Ovary (tissue), 3 donors: ENCODE data around the gene FBXL13.

Source experiments
- CTCF ChIP-seq, 3 donors: fragments of 450-650 bp in 2 of 3; fragments of 200-600 bp in 1 of 3; IDR thresholded peaks; one replicate each; pipeline versions ENCODE4 v1.5.1 to v1.8.0; 2016 to 2022; ENCODE audit warnings: antibody characterized with exemption in 3 of 3, mild to moderate bottlenecking in 1 of 3
- EP300 ChIP-seq: sonication (generic); formaldehyde crosslinking; IDR thresholded peaks from one replicate; pipeline ENCODE4 v1.6.1; 2017; ENCODE audit warnings: antibody characterized with exemption
- donor health status: DM: no; HTN: no; CAD: no.

GRCh38 chr7:103101543-103101942 lies 26.9 kb upstream of the FBXL13 start:
- TF ChIP-seq CTCF (IDR thresholded peaks at IDR 0.05) (no peak), EP300 (no peak)
